BLaER1 (cell line): ENCODE results near the gene C11orf21.
"Not testable (repeated sequence)": the region's sequence is repeated elsewhere in the genome, so short reads cannot be mapped to it uniquely, and the experiment has no call there.

Experiments
- H3K27ac ChIP-seq: shearing (Covaris generic); formaldehyde crosslinking; 2 replicates; pipeline ENCODE4 v1.8.1; 2022
- H3K27me3 ChIP-seq: shearing (Covaris generic); formaldehyde crosslinking; 2 replicates; pipeline ENCODE4 v1.8.1; 2022
- H3K36me3 ChIP-seq: shearing (Covaris generic); formaldehyde crosslinking; 2 replicates; pipeline ENCODE4 v1.8.1; 2022
- H3K4me1 ChIP-seq: shearing (Covaris generic); formaldehyde crosslinking; 2 replicates; pipeline ENCODE4 v1.8.1; 2022
- H3K4me2 ChIP-seq: shearing (Covaris generic); formaldehyde crosslinking; 2 replicates; pipeline ENCODE4 v1.8.1; 2022
- H3K4me3 ChIP-seq: shearing (Covaris generic); formaldehyde crosslinking; 2 replicates; pipeline ENCODE4 v1.8.1; 2022
- H3K9ac ChIP-seq: shearing (Covaris generic); formaldehyde crosslinking; 2 replicates; pipeline ENCODE4 v1.8.1; 2022
- H3K9me3 ChIP-seq: shearing (Covaris generic); formaldehyde crosslinking; 2 replicates; pipeline ENCODE4 v1.8.1; 2022
- H4K20me1 ChIP-seq: shearing (Covaris generic); formaldehyde crosslinking; 2 replicates; pipeline ENCODE4 v1.8.1; 2022
- Cebpa-rat ChIP-seq: shearing (Covaris generic); IDR thresholded peaks from 2 replicates; pipeline ENCODE4 v1.8.1; 2022

The C11orf21 gene

DNA sequence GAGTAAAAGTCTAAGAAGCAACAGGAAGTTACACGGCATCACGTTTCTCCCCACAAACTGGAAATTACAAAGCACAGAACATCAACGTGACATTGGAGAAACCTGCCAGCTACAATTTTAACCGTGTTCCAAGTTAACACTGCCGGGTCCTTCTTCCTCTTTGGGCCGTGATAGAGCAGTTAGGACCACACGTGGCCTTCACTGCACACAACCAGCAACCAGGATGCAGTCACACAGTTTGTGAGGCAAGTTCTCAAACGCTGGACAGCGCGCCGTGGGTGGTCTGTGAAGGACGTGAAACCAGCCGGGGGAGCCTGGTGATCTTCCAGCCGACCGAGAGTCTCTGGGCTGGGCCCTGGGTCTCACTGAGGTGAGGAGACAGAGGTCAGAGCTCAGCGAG lies 14.6 kb downstream of the C11orf21 start:
- Histone ChIP-seq H3K36me3 (no peaks in the 10 kb centered on the region), H3K4me2 (no peak overlapping the region), H3K9ac (no peak overlapping the region), H3K27me3 (no peaks in the 10 kb centered on the region), H3K9me3 (no peaks in the 10 kb centered on the region), H4K20me1 (no peaks in the 10 kb centered on the region; the same call in 1 of the 2 replicates), H3K4me1 (no peaks in the 10 kb centered on the region), H3K27ac (no peak overlapping the region), H3K4me3 (no peak overlapping the region)
- TF ChIP-seq Cebpa-rat, result no peak

DNA sequence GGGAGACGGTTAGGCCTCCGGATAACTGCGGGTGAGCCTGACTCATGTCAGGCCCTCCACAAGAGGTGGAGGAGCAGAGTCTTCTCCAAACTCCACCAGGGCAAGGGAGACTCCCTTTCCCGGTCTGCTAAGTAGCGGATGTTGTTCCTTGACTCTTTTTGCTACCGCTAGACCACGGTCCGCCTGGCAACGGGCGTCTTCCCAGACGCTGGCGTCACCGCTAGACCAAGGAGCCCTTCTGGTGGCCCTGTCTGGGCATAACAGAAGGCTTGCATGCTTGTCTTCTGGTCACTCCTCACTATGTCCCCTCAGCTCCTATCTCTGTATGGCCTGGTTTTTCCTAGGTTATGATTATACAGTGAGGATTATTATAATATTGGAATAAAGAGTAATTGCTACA lies 15.4 kb downstream of the C11orf21 start:
- not testable (repeated sequence) for H3K9me3 ChIP-seq, H3K27ac ChIP-seq, H3K9ac ChIP-seq, H3K36me3 ChIP-seq, H3K4me1 ChIP-seq, H3K4me2 ChIP-seq, H3K4me3 ChIP-seq, H3K27me3 ChIP-seq, H4K20me1 ChIP-seq

DNA sequence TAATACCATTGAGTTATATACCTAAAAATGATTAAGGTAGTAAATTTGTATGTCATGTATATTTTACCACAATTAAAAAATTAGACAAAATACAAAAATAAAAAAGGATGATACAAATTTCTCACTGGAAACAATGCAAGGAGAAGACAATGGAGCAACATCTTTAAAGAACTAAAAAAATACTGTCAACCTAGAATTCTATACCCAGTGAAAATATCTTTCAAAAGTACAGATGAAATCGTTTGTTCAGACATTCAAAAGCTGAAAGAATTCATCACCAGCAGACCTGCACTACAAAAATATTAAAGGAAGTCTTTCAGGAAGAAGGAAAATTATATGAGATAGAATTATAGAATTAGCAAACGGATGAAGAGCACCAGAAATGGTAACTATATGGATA lies 21.5 kb downstream of the C11orf21 start:
- Histone ChIP-seq H3K4me3 (no peak overlapping the region), H3K27ac (no peak overlapping the region), H3K4me2 (no peak overlapping the region), H3K27me3 (peaks cover 13% of the 10 kb centered on the region; the same call in 1 of the 2 replicates), H3K4me1 (no peaks in the 10 kb centered on the region), H4K20me1 (no peaks in the 10 kb centered on the region; the same call in 1 of the 2 replicates), H3K36me3 (no peaks in the 10 kb centered on the region), H3K9me3 (no peaks in the 10 kb centered on the region), H3K9ac (no peak overlapping the region)
- TF ChIP-seq Cebpa-rat, result no peak

DNA sequence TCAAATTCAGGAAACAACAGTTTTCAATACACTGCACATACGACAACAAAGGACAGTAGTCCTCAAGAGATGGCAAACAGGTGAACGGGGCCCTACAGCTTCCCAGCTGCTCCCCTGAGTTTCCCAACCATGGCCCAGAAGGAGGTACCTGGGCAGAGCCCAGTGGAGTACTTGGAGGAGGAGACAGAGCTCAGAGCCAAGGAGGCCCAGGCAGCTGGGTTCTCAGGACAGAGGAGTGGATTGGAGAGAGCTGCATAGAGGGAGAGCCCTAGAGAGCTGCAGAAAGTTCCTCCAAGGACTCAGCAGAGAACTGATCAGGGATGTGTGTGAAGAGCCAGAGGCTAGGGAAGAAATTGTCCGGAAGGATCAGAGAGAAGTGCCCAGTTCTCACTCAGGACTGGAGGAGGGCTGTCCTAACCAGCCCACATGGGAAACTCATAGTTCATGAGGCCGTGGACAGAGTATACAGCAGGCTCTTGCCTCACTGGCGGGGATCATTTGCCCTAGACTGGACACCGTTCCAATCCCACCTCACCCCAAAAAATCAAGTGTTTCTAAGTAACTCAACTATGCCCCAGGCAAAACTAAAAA lies 23.7 kb downstream of the C11orf21 start:
- H3K4me2 ChIP-seq, result no peak overlapping the region

DNA sequence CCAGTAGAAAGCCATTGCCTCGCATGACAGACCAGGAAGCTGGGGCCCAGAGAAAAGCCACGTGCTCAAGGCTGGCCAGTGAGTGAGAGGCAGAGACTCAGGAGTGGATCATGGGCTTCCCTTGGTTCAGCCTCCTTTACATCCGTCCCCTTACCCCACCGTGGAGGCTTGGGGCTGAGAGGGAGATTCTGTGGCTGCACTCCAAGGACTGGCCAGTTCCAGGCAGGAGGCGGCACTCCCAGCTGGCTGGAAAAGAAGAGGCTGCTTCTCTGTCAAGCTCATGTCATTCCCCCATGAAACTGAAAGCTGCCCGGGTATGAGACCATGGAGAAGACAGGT lies 24.7 kb downstream of the C11orf21 start:
- peaks cover 13% of the 10 kb centered on the region; the same call in 1 of the 2 replicates for H4K20me1 ChIP-seq
- TF ChIP-seq Cebpa-rat, result no peak
- no peak overlapping the region for H3K9ac ChIP-seq
- peaks cover 44% of the 10 kb centered on the region for H3K27me3 ChIP-seq
- no peak overlapping the region for H3K27ac ChIP-seq
- no peak overlapping the region for H3K4me2 ChIP-seq
- no peaks in the 10 kb centered on the region for H3K9me3 ChIP-seq
- no peak overlapping the region for H3K4me3 ChIP-seq
- H3K4me1 ChIP-seq, result no peaks in the 10 kb centered on the region
- no peaks in the 10 kb centered on the region for H3K36me3 ChIP-seq

More for the DNA sequence above, 23.7 kb downstream of the C11orf21 start:
- TF ChIP-seq Cebpa-rat, result no peak
- Histone ChIP-seq H3K9me3 (no peaks in the 10 kb centered on the region), H3K9ac (no peak overlapping the region), H3K4me1 (no peaks in the 10 kb centered on the region), H4K20me1 (peaks cover 7% of the 10 kb centered on the region; the same call in 1 of the 2 replicates), H3K27ac (no peak overlapping the region), H3K4me3 (no peak overlapping the region), H3K36me3 (no peaks in the 10 kb centered on the region), H3K27me3 (peaks cover 33% of the 10 kb centered on the region)

DNA sequence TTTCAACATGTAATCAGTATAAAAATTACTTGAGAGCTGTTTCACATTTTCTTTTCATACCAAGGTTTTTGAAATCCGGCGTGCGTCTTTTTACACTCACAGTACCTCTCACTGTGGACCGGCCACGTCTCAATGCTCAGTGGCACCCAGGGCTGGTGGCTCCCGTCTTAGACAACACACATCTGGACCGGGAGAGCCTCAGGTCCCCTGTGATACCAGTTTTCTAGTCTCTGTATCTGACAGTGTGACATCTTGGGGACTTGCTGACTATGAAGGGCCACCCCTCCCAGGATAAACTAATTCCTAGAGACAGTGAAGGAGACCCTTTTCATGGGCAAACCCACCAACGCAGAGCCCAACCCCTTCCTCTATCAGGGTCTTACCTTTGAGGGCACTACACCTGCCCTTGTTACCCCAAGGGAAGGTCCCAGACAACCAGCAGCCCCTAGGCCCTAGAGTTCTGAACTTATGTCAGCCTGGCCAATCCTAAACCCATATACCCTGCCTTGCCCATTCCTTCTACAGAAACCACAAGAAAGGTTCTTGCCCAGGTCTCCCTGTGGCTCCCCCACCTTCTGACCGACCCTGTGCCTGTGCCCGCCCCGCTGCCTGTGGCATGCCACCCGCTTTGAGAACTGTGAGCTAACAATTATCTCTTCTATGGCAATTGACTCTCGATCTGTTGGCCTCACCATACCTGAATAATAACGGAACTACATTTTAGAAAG lies 25.3 kb downstream of the C11orf21 start:
- Histone ChIP-seq H3K9me3 (no peaks in the 10 kb centered on the region), H3K4me1 (no peaks in the 10 kb centered on the region), H3K4me2 (no peak overlapping the region)

DNA sequence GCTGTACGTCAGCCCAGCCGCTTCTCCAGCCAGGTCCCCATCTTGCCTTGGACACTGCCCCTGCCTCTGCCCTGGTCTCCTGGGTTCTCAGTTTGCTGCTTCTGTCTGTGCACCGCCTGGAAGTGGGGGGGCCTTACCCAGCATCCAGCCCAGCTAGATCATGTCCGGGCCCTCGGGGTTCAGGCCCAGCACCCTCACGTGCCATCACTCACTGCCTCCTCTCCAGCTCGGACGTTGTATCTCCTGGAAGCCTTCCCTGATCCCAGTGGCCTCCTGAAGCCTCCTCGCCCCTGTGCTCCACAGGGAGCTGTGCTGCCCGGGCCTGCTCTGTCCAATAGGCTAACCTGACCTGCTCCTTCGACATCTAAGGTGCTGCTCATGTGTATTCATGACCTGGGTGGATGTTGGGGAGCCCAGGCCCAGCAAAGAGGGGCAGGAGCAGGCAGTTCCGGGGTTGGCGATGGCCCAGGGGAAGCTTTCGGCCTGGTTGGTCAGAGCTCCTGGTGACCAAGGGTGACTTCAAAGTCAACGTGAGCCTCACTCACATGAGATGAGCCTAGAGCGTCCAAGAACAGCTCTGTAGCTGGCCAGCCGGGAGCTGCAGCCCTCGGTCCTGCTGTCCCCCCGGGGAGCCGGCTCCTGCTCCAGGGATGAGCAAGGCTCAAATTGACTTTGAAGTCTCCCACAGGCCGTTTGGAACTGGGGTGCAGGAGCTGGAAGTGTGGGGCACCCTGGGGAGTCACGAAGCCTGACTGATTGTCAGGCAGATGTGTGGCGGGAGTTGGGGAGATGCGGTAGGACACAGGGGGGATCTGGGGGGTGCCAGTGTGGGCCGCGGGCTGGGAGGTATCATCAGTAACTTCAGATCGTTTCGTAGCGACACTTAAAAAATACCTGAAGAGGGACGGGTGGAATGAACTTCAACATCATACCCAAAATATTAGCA lies 26.1 kb downstream of the C11orf21 start:
- Histone ChIP-seq H3K4me3 (no peak overlapping the region), H4K20me1 (peaks cover 23% of the 10 kb centered on the region; the same call in 1 of the 2 replicates), H3K27ac (no peak overlapping the region), H3K9ac (no peak overlapping the region), H3K4me2 (no peak overlapping the region), H3K9me3 (peaks cover 7% of the 10 kb centered on the region), H3K36me3 (no peaks in the 10 kb centered on the region), H3K4me1 (no peaks in the 10 kb centered on the region), H3K27me3 (peaks cover 57% of the 10 kb centered on the region)
- no peak for TF ChIP-seq Cebpa-rat

More for the DNA sequence above, 25.3 kb downstream of the C11orf21 start:
- H3K9ac ChIP-seq, result no peak overlapping the region
- H4K20me1 ChIP-seq, result peaks cover 18% of the 10 kb centered on the region; the same call in 1 of the 2 replicates
- H3K27me3 ChIP-seq, result peaks cover 49% of the 10 kb centered on the region
- H3K27ac ChIP-seq, result no peak overlapping the region
- H3K4me3 ChIP-seq, result no peak overlapping the region
- no peaks in the 10 kb centered on the region for H3K36me3 ChIP-seq
- TF ChIP-seq Cebpa-rat, result no peak

DNA sequence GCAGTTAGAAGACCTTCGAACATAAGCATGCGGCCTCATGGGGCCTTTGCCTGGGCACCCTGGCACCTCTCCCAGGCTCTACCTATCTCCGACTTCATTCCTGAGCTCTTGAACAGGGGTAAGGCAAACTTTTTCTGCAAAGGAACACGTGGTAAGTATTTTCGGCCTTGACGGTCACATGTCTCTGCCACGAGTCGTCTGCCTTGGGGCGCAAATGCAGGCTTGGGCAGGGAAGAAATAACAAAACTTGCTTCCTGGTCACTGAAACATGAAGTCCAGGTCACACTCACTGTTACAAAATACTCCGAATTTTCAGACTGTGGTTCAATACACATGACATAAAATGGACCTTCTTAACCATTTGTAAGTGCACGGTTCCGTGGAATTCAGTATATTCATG lies 27.9 kb downstream of the C11orf21 start:
- Histone ChIP-seq H3K4me3 (no peak overlapping the region), H3K9ac (no peak overlapping the region), H3K9me3 (peaks cover 17% of the 10 kb centered on the region), H3K4me2 (no peak overlapping the region), H3K27ac (no peak overlapping the region), H4K20me1 (peaks cover 32% of the 10 kb centered on the region), H3K27me3 (peaks cover 76% of the 10 kb centered on the region), H3K36me3 (no peaks in the 10 kb centered on the region), H3K4me1 (peaks cover 9% of the 10 kb centered on the region; the same call in 1 of the 2 replicates)
- TF ChIP-seq Cebpa-rat, result no peak

DNA sequence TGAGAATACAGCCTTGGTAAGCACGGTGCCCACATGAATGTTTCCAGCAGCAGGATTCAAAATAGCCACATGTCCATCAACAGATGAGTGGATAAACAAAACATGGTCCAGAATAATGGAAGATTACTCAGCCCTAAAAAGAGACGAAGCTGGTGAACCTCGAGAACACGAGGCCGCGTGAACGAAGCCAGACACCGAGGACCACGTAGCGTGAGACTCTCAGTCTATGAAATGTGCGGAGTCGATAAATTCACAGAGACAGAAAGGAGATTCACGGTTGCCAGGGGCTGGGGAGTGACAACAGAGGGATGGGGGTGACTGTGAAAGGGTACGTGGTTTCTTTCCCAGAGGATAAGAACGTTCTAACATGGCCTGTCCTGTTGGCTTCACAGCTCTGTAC lies 28.4 kb downstream of the C11orf21 start:
- no peak overlapping the region for H3K27ac ChIP-seq
- H3K4me1 ChIP-seq, result peaks cover 9% of the 10 kb centered on the region; the same call in 1 of the 2 replicates
- H3K4me3 ChIP-seq, result no peak overlapping the region
- H3K9ac ChIP-seq, result no peak overlapping the region
- no peak overlapping the region for H3K4me2 ChIP-seq
- no peaks in the 10 kb centered on the region for H3K36me3 ChIP-seq
- peaks cover 36% of the 10 kb centered on the region for H4K20me1 ChIP-seq
- no peak for TF ChIP-seq Cebpa-rat
- H3K27me3 ChIP-seq, result peaks cover 80% of the 10 kb centered on the region
- peaks cover 17% of the 10 kb centered on the region for H3K9me3 ChIP-seq

DNA sequence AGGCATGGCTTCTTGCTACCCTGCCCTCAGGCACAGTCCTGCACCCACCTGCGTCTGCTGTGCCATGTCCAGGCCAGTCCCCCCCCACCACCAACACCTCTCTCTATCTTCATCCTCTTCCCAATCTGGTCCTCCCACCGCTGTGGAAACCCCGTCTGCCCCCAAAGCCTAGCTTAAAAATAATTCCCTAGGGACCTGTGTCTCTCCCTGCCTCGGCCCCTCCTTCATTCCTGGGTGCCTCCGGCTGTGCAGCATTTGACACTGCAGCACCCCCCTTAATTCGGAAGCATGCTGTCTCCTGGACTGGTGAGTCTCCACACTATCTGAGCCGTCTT lies 28.8 kb downstream of the C11orf21 start:
- no peak overlapping the region for H3K27ac ChIP-seq
- peaks cover 84% of the 10 kb centered on the region for H3K27me3 ChIP-seq
- no peaks in the 10 kb centered on the region for H3K36me3 ChIP-seq
- peaks cover 13% of the 10 kb centered on the region for H3K4me1 ChIP-seq
- no peak overlapping the region for H3K4me3 ChIP-seq
- no peak overlapping the region for H3K4me2 ChIP-seq
- no peak overlapping the region for H3K9ac ChIP-seq
- peaks cover 17% of the 10 kb centered on the region for H3K9me3 ChIP-seq
- H4K20me1 ChIP-seq, result peaks cover 40% of the 10 kb centered on the region
- no peak for TF ChIP-seq Cebpa-rat
